BJ (cell line): ENCODE measurements around the gene SYT9. TPM values are rescaled to one million over a fixed set of nuclear protein-coding genes. Genes with fewer than 3 reads are reported as not detected.

Experiments used
- CTCF ChIA-PET: fragments of 350-600 bp; formaldehyde crosslinking; extraction: SDS; loops from one replicate; lab custom pipeline; 2021; ENCODE audit warnings: antibody characterized with exemption, inconsistent platforms; lab: Yijun Ruan, JAX
- POLR2A ChIA-PET: fragments of 300-600 bp; sonication (Branson Sonifier 250); formaldehyde crosslinking; extraction: SDS; loops from one replicate; lab custom pipeline; 2021; ENCODE audit warnings: antibody characterized with exemption; lab: Charles Lee
- DNase-seq: peaks from one replicate; pipeline ENCODE4 v3.0.0-alpha.2; 2011; ENCODE audit warnings: low read depth
- H3K27me3 ChIP-seq: 2 replicates; pipeline ENCODE4 v1.6.0; 2011; ENCODE audit warnings: low read length; ENCODE audit not compliant: control insufficient read depth, insufficient read depth
- H3K36me3 ChIP-seq: 2 replicates; pipeline ENCODE4 v1.5.1; 2011; ENCODE audit warnings: low read length; ENCODE audit not compliant: control insufficient read depth, insufficient read depth
- H3K4me3 ChIP-seq: 2 replicates; pipeline ENCODE4 v1.5.1; 2011; ENCODE audit warnings: low read depth, mild to moderate bottlenecking, control low read depth, low read length
- polyA plus RNA-seq: library from polyadenylated mRNA; depleted of rRNA; stranded (reverse); fragments of >200 nt; gene quantifications from 2 replicates; pipeline ENCODE4 v1.2.3, GENCODE V29; 2011
- TF ChIP-seq, protein P1 (sequence below): IDR thresholded peaks from 2 replicates; pipeline ENCODE4 v1.5.1; 2011; ENCODE audit warnings: low read depth, mild to moderate bottlenecking, control low read depth, inconsistent platforms, low read length, moderate library complexity; ENCODE audit not compliant: insufficient read depth

The SYT9 gene
- polyA plus RNA-seq, 1 experiment: not detected

DNA sequence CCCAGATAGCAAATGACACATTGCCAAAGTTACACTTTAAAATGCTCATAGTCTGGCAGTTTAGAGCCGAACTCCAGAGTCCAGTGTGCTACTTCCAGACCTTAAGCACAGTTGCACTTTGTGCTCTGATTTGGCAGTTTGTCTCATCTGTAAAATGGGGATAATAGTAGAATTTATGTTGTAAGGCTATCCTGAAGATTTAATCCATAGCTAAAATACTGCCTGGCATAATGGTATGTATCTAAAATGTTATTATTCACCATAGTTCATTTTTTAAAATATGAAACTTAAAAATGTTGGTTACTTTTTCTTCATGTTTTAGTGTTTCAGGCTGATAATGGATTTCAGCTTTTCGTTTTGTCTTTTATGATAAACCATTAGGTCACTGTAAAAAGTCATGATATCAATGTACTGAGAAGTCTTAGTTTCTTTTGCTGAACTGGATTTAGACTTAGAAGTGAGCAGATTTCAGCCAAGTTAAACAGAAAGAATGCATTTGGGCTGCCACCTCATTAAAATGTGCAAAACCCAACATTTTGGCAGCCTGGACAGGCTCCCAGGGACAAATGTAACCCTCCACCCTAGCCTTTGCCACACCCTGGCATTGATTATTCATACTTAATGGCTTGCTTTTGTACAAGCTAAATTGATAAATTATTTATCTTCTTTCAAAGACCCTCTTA, 234.5 kb downstream of the SYT9 start:
- H3K27me3 ChIP-seq: peaks cover 2% of the 10 kb centered on the region; the same call in 1 of the 2 replicates
- no peaks in the 10 kb centered on the region for H3K36me3 ChIP-seq
- CTCF ChIA-PET: interaction anchor here (0.6 to 2.0 kb wide), 5 partner anchors 13 to 85 kb away, joined by 3 to 4 read pairs (median 3); partner anchors contain the start of gene PPFIBP2
- TF ChIP-seq, protein P1, sequence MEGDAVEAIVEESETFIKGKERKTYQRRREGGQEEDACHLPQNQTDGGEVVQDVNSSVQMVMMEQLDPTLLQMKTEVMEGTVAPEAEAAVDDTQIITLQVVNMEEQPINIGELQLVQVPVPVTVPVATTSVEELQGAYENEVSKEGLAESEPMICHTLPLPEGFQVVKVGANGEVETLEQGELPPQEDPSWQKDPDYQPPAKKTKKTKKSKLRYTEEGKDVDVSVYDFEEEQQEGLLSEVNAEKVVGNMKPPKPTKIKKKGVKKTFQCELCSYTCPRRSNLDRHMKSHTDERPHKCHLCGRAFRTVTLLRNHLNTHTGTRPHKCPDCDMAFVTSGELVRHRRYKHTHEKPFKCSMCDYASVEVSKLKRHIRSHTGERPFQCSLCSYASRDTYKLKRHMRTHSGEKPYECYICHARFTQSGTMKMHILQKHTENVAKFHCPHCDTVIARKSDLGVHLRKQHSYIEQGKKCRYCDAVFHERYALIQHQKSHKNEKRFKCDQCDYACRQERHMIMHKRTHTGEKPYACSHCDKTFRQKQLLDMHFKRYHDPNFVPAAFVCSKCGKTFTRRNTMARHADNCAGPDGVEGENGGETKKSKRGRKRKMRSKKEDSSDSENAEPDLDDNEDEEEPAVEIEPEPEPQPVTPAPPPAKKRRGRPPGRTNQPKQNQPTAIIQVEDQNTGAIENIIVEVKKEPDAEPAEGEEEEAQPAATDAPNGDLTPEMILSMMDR: no peak
- no peak overlapping the region for H3K4me3 ChIP-seq
- DNase-seq: no peak
- POLR2A ChIA-PET: no interaction called here

DNA sequence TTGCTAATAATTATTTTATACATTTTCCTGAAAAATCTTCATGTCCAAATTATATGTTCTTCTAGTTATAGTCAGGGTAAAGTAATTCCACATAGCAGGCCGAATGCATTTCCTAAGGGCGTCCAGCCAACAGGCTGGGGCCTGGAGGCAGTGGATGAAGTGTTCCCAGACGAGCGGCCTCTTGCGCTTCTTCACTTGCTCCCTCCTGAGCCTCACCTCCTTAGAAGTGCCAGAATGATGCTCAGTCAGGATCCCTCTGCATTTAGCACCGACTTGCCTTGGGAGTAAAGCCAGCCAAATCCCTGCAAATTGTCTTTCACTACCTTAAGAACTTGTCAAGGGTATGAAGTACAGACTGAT, 235.1 kb downstream of the SYT9 start:
- POLR2A ChIA-PET: no interaction called here
- Histone ChIP-seq H3K27me3 (peaks cover 2% of the 10 kb centered on the region; the same call in 1 of the 2 replicates), H3K36me3 (no peaks in the 10 kb centered on the region), H3K4me3 (no peak overlapping the region)
- TF ChIP-seq, protein P1: no peak
- CTCF ChIA-PET: interaction anchor here (0.6 to 2.0 kb wide), 4 partner anchors 27 to 85 kb away, joined by 3 to 4 read pairs (median 3); partner anchors contain the start of gene PPFIBP2
- no peak for DNase-seq

DNA sequence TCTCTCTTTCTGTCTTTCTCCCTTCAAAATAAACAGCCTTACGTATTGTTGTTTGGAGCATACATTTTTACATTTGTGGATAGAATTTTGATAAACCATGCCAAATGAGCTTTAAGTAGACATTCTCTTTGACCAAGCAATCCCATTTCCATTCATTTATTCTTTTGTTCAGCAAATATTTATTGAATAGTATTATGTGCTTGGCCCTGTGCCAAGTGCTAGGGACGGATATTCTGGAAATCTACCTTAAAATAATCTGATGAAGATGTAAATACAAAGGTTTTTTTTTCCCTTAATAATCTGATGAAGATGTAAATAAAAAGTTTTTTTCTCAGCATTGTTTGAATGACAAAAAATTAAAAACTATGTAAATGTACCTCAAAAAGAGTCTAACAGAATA, 235.7 kb downstream of the SYT9 start:
- DNase-seq: no peak
- H3K27me3 ChIP-seq: peaks cover 2% of the 10 kb centered on the region; the same call in 1 of the 2 replicates
- CTCF ChIA-PET: interaction anchor here (0.6 kb wide), 1 partner anchor 70 kb away, joined by 3 read pairs; no protein-coding TSS in a partner anchor
- POLR2A ChIA-PET: no interaction called here
- H3K36me3 ChIP-seq: no peaks in the 10 kb centered on the region
- no peak overlapping the region for H3K4me3 ChIP-seq
- TF ChIP-seq, protein P1: no peak

DNA sequence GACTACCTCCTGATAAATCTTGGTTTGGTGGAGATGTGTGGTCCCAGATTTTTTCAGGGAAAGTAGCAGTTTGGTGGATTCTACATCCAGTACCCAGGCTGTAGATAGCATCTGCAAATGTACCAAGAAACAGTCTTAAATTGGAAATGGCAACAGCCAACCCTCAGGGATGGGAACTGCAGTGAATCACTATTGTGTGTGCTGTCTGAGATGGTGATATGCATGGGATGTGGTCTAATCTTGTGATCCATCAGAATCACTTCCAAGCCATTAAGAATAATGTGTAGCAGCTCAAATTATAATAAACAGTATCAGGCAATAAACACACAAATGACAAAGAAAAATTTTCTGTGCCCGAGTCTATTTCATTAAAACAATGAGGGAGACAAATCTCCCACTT, 237.0 kb downstream of the SYT9 start:
- no peak for DNase-seq
- TF ChIP-seq, protein P1: no peak
- no peaks in the 10 kb centered on the region; the same call in 1 of the 2 replicates for H3K27me3 ChIP-seq
- H3K36me3 ChIP-seq: no peaks in the 10 kb centered on the region
- ChIA-PET CTCF (interaction anchor here (2.6 kb wide), 1 partner anchor 25 kb away, joined by 16 read pairs; the partner anchor contains the start of gene PPFIBP2), POLR2A (no interaction called here)
- H3K4me3 ChIP-seq: no peak overlapping the region

DNA sequence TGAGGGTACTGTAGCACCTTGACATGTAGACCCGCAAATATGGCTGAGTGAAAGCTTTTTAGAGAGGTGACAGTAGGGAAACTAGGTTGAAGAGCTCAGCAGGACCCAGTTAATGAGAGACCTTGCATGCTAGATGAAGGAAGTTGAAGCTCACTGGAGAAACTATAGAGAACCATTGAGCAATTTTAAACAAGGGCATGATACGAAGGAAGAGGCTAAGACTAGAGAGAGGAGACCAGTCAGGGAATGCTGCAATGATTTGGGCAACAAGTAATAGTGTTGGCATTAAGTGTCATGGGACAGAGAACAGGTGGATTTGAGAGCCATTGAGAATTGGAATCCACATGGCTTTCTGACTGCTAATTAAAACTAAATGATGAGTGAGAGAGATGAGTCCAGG, 237.7 kb downstream of the SYT9 start:
- TF ChIP-seq, protein P1: no peak
- CTCF ChIA-PET: interaction anchor here (1.3 to 2.6 kb wide), 2 partner anchors 24 to 32 kb away, joined by 4 to 16 read pairs; partner anchors contain the start of gene PPFIBP2
- no peaks in the 10 kb centered on the region for H3K36me3 ChIP-seq
- H3K27me3 ChIP-seq: no peaks in the 10 kb centered on the region; the same call in 1 of the 2 replicates
- no peak for DNase-seq
- POLR2A ChIA-PET: no interaction called here
- H3K4me3 ChIP-seq: no peak overlapping the region
